Activated CD4-positive, alpha-beta T cell treated with anti-CD3 and anti-CD28 coated beads, Interleukin-2, amount 10 ng/mL, durations not matched to agents 7 days and 5 days (primary cell): ENCODE data around the gene EIF4A3. TPM values are rescaled to one million over a fixed set of nuclear protein-coding genes. Genes with fewer than 3 reads are reported as not detected.

Experiments
- CTCF ChIA-PET: fragments of 350-600 bp; sonication (Branson Sonifier 250); formaldehyde crosslinking; loops from one replicate; lab custom pipeline; 2021; ENCODE audit warnings: antibody characterized with exemption; lab: Charles Lee
- POLR2A ChIA-PET: fragments of 350-600 bp; sonication (Branson Sonifier 250); formaldehyde crosslinking; loops from one replicate; lab custom pipeline; 2021; ENCODE audit warnings: antibody characterized with exemption; lab: Charles Lee
- DNase-seq: peaks from one replicate; pipeline ENCODE4 v3.0.0-alpha.2; 2020
- H3K27ac Mint-ChIP-seq: one replicate; pipeline ENCODE4 v1.8.0; 2021; ENCODE audit warnings: mild to moderate bottlenecking, moderate library complexity, mixed read lengths
- H3K27me3 Mint-ChIP-seq: one replicate; pipeline ENCODE4 v1.8.0; 2021; ENCODE audit warnings: mixed read lengths
- H3K36me3 Mint-ChIP-seq: one replicate; pipeline ENCODE4 v1.8.0; 2021; ENCODE audit warnings: low read depth, mixed read lengths
- H3K4me1 Mint-ChIP-seq: one replicate; pipeline ENCODE4 v1.8.0; 2021; ENCODE audit warnings: mixed read lengths
- H3K4me3 Mint-ChIP-seq: one replicate; pipeline ENCODE4 v1.8.0; 2021; ENCODE audit warnings: mild to moderate bottlenecking, moderate library complexity, mixed read lengths
- H3K9me3 Mint-ChIP-seq: one replicate; pipeline ENCODE4 v1.8.0; 2021; ENCODE audit warnings: mixed read lengths
- microRNA-seq: library from miRNA; unstranded; fragments of <30 nt; microRNA quantifications from one replicate; pipeline ENCODE4 v1.2.0, GENCODE V29; 2021; ENCODE audit warnings: borderline microRNAs expressed, borderline replicate concordance
- total RNA-seq, 2 experiments: library from RNA; stranded (reverse); gene quantifications; one replicate each; pipeline ENCODE4 v1.2.3, GENCODE V29; 2021

The EIF4A3 gene
- total RNA-seq, 2 experiments from 2014 or later: 148 to 157 TPM

- H3K4me3 Mint-ChIP-seq: no peak overlapping the region
- ChIA-PET CTCF (interaction anchor here (2.2 kb wide), 1 partner anchor 15 kb away, joined by 10 read pairs; the partner anchor contains the start of gene GAA), POLR2A (no interaction called here)
- H3K36me3 Mint-ChIP-seq: no peaks in the 10 kb centered on the region
- no peak overlapping the region for H3K27ac Mint-ChIP-seq
- H3K4me1 Mint-ChIP-seq: peaks cover 5% of the 10 kb centered on the region
- no peak for DNase-seq
- no peaks in the 10 kb centered on the region for H3K27me3 Mint-ChIP-seq
- H3K9me3 Mint-ChIP-seq: no peaks in the 10 kb centered on the region
These were observed 60.8 kb downstream of the EIF4A3 start for GRCh38 chr17:80086081-80086480.

- Mint-ChIP-seq H3K4me3 (no peak overlapping the region), H3K4me1 (peaks cover 5% of the 10 kb centered on the region)
- CTCF ChIA-PET: interaction anchor here (0.6 to 2.2 kb wide), 2 partner anchors 14 to 16 kb away, joined by 3 to 10 read pairs; partner anchors contain the start of gene GAA
These were observed 62.2 kb downstream of the EIF4A3 start for GRCh38 chr17:80084773-80085172.

More at GRCh38 chr17:80084773-80085172, 62.2 kb downstream of the EIF4A3 start:
- Mint-ChIP-seq H3K27me3 (no peaks in the 10 kb centered on the region), H3K36me3 (no peaks in the 10 kb centered on the region), H3K27ac (no peak overlapping the region), H3K9me3 (no peaks in the 10 kb centered on the region)
- POLR2A ChIA-PET: no interaction called here
- no peak for DNase-seq

Small RNA genes within 50 kb of the gene (microRNA-seq; reads per million reads assigned to microRNA genes)
- gene MIR1268B: not detected

Other genes starting within 250 kb of the EIF4A3 start
- gene TBC1D16, start 111.3 kb downstream of the EIF4A3 start, total RNA-seq: 1 to 10 TPM in 1 of 2 experiments, under 1 TPM in 1; 0.74 to 1.2 TPM
- not detected for gene CCDC40, start 110.5 kb downstream of the EIF4A3 start, total RNA-seq
- 10 to 100 TPM; 14.7 to 16.3 TPM for gene GAA, start 45.5 kb downstream of the EIF4A3 start, total RNA-seq
- gene CARD14, start 22.9 kb upstream of the EIF4A3 start, total RNA-seq: not detected
- 10 to 100 TPM; 31.5 to 34.3 TPM for gene SGSH, start 73.2 kb upstream of the EIF4A3 start, total RNA-seq
- 1 to 10 TPM; 5.9 to 6.1 TPM for gene SLC26A11, start 73.3 kb upstream of the EIF4A3 start, total RNA-seq
- gene RNF213, start 113.7 kb upstream of the EIF4A3 start, total RNA-seq: 100 to 1,000 TPM; 579 to 602 TPM